Measurements from ENCODE around the gene ASCC3. TPM values are rescaled to one million over a fixed set of nuclear protein-coding genes. Genes with fewer than 3 reads are reported as not detected.
A peak's percentile ranks its signal among the peaks of the same experiment; 100 is the strongest.

The ASCC3 gene
- 10 to 100 TPM; 61.7 to 81.6 TPM for total RNA-seq

DNA sequence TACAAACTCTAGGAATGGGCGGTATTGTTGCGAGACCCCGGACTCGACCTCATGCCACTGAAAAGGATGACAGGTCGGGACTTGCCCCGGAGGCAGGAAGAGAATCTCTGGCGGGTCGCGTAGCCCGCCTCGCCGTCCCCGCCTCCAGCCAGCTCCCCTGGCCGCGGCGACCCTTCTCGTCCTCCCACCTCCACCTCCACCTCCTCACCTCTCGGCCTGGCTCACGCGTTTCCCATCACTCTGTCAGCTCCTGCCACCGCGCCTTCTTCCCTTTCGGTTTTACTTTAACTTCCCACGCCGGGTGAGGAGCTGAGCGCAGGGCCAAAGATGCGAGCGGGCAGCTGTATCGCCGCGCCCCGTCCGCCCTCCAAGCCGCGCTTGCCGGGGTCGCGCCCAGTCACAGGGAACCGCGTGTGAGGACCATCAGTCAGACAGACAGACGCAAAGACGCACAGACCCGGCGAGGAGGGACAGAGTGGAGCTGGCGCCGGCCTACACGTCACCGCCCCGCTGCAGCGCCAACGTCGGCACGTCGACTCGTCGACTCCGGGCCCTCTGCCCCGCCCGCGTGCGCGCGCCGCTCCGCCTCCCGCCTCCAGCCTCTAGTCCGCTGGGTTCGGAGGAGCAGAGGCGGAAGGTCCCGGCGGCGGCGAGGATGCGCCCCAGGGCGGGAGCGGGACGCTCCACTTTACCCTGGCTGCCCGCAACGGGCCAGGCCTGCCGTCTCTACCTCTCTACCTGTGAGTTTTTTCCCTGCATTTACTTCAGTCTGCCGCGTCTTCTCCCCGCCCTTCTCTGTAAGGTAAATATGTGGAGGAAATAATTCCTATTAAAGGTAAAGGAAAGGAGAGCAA is at the start of gene ASCC3:
Gene ASCC3 (minus strand): TSS at position 477 of the 854 bp plus-strand sequence. CDS start 13,332 bp downstream, outside the sequence.
- Mint-ChIP-seq H3K9me3 (no peaks in the 10 kb centered on the region), H3K4me3 (peak within 1 kb of the TSS; percentile 99), H3K27ac (peak within 1 kb of the TSS; percentile 97 to 98), H3K4me1 (ENCODE audit: low read depth in 2 of 2) (peaks cover 21 to 50% of the 10 kb centered on the region in 2 donors), H3K27me3 (no peaks in the 10 kb centered on the region), H3K36me3 (peaks cover 5% of the 10 kb centered on the region)
- DNase-seq (ENCODE audit: low spot score) (peak; percentile 97), ATAC-seq (peak; percentile 98 to 99)

DNA sequence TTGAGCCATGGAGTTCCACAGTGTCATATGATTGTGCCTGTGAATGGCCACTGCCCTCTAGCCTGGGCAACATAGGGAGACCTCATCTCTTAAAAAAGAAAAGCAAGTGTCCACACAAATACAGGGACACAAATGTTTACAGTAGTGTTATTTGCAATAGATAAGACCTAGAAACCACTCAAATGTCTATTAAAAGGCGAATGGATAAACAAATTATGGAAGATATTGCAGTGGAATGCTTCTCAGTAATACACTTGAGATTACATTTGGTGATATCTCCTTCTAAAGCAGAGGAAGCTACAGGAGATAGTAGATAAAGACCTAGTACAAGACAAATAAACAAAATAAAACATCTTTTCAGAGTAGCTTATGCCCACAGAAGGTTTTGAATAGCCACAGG is 44.6 kb upstream of the ASCC3 start:
- H3K27me3 Mint-ChIP-seq: peaks cover 0 to 3% of the 10 kb centered on the region in 2 donors
- no peaks in the 10 kb centered on the region for H3K36me3 Mint-ChIP-seq
- H3K9me3 Mint-ChIP-seq: peaks cover 5% of the 10 kb centered on the region
- no peak overlapping the region for H3K27ac Mint-ChIP-seq
- DNase-seq (ENCODE audit: low spot score): no peak
- H3K4me3 Mint-ChIP-seq: no peak overlapping the region
- no peaks in the 10 kb centered on the region for H3K4me1 Mint-ChIP-seq (ENCODE audit: low read depth in 2 of 2)
- ATAC-seq: no peak

- peaks cover 3% of the 10 kb centered on the region for H3K9me3 Mint-ChIP-seq
- ATAC-seq (no peak), DNase-seq (ENCODE audit: low spot score) (no peak)
- no peaks in the 10 kb centered on the region for H3K4me1 Mint-ChIP-seq (ENCODE audit: low read depth in 2 of 2)
- H3K27ac Mint-ChIP-seq: no peak overlapping the region
- no peaks in the 10 kb centered on the region for H3K36me3 Mint-ChIP-seq
- no peak overlapping the region for H3K4me3 Mint-ChIP-seq
- peaks cover 0 to 3% of the 10 kb centered on the region in 2 donors for H3K27me3 Mint-ChIP-seq
These were observed 43.6 kb upstream of the ASCC3 start for GRCh38 chr6:100924534-100925227.

- H3K27me3 Mint-ChIP-seq: peaks cover 0 to 3% of the 10 kb centered on the region in 2 donors
- DNase-seq (ENCODE audit: low spot score) (no peak), ATAC-seq (no peak)
- no peaks in the 10 kb centered on the region for H3K4me1 Mint-ChIP-seq (ENCODE audit: low read depth in 2 of 2)
- no peak overlapping the region for H3K27ac Mint-ChIP-seq
- H3K9me3 Mint-ChIP-seq: peaks cover 3% of the 10 kb centered on the region
- H3K4me3 Mint-ChIP-seq: no peak overlapping the region
- no peaks in the 10 kb centered on the region for H3K36me3 Mint-ChIP-seq
These were observed 42.5 kb upstream of the ASCC3 start for GRCh38 chr6:100923481-100924165.

- Mint-ChIP-seq H3K4me1 (ENCODE audit: low read depth in 2 of 2) (no peaks in the 10 kb centered on the region), H3K36me3 (no peaks in the 10 kb centered on the region), H3K4me3 (no peak overlapping the region), H3K27me3 (no peaks in the 10 kb centered on the region), H3K27ac (no peak overlapping the region), H3K9me3 (no peaks in the 10 kb centered on the region)
- DNase-seq (ENCODE audit: low spot score) (no peak), ATAC-seq (no peak)
These were observed 39.0 kb upstream of the ASCC3 start for GRCh38 chr6:100920028-100920605.

DNA sequence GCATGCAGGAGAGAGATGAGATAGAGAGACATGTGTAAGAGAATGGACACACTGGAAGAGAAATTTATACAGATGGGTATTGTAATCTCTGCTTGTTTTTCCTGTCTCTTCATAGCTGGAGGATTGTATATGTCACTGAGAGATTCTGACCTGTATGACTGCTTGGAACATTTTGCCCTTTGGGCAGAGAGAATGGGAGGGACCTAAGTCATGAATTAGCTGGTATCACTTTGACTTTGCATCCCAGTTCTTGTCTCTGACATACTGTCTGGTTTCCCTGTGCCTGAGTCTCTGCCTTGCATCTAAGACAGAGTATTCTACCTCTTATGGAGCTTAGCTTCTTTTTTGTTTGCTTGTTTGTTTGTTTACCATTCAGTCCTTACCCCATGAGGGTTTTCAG is 37.0 kb upstream of the ASCC3 start:
- Mint-ChIP-seq H3K4me3 (no peak overlapping the region), H3K27ac (no peak overlapping the region), H3K36me3 (peaks cover 6% of the 10 kb centered on the region), H3K9me3 (no peaks in the 10 kb centered on the region), H3K27me3 (peaks cover 0 to 10% of the 10 kb centered on the region in 2 donors), H3K4me1 (ENCODE audit: low read depth in 2 of 2) (no peaks in the 10 kb centered on the region)
- DNase-seq (ENCODE audit: low spot score) (no peak), ATAC-seq (no peak)

- H3K27ac Mint-ChIP-seq: no peak overlapping the region
- H3K36me3 Mint-ChIP-seq: peaks cover 6% of the 10 kb centered on the region
- peaks cover 0 to 24% of the 10 kb centered on the region in 2 donors for H3K27me3 Mint-ChIP-seq
- H3K9me3 Mint-ChIP-seq: no peaks in the 10 kb centered on the region
- no peaks in the 10 kb centered on the region for H3K4me1 Mint-ChIP-seq (ENCODE audit: low read depth in 2 of 2)
- H3K4me3 Mint-ChIP-seq: no peak overlapping the region
- ATAC-seq (no peak), DNase-seq (ENCODE audit: low spot score) (no peak)
These were observed 34.7 kb upstream of the ASCC3 start for GRCh38 chr6:100915876-100916275.

DNA sequence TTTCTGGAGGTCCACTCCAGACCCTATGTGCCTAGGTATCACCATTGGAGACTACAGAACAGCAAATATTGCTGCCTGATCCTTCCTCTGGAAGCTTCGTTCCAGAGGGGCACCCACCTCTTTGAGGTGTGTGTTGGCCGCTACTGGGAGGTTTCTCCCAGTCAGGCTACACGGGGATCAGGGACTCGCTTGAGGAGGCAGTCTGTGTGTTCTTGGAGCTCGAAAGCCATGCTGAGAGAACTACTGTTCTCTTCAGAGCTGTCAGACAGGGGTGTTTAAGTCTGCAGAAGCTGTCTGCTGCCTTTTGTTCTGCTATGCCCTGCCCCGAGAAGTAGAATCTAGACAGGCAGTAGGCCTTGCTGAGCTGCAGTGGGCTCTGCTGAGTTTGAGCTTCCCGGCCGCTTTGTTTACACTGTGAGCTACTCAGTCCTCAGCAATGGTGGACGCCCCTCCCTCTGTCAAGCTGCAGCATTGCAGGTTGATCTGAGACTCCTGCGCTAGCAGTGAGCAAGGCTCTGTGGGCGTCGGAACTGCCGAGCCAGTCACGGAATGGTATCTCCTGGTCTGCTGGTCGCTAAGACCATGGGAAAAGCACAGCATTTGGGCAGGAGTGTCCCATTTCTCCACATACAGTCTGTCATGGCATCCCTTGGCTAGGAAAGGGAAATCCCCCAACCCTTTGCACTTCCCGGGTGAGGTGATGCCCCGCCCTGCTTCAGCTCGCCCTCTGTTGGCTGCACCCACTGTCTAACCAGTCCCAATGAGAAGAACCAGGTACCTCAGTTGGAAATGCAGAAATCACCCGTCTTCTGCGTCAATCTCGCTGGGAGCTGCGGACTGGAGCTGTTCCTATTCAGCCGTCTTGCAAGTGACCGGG is 32.5 kb upstream of the ASCC3 start:
- Mint-ChIP-seq H3K4me1 (ENCODE audit: low read depth in 2 of 2) (no peaks in the 10 kb centered on the region), H3K27ac (no peak overlapping the region), H3K9me3 (no peaks in the 10 kb centered on the region), H3K4me3 (no peak overlapping the region), H3K27me3 (peaks cover 0 to 25% of the 10 kb centered on the region in 2 donors), H3K36me3 (peaks cover 6% of the 10 kb centered on the region)
- no peak for DNase-seq (ENCODE audit: low spot score)
- ATAC-seq: no peak

- Mint-ChIP-seq H3K9me3 (no peaks in the 10 kb centered on the region), H3K4me1 (ENCODE audit: low read depth in 2 of 2) (no peaks in the 10 kb centered on the region), H3K4me3 (no peak overlapping the region), H3K27me3 (peaks cover 5 to 8% of the 10 kb centered on the region in 2 donors), H3K36me3 (no peaks in the 10 kb centered on the region), H3K27ac (no peak overlapping the region)
- no peak for DNase-seq (ENCODE audit: low spot score)
- ATAC-seq: no peak
These were observed 25.2 kb upstream of the ASCC3 start for GRCh38 chr6:100906325-100906724.

DNA sequence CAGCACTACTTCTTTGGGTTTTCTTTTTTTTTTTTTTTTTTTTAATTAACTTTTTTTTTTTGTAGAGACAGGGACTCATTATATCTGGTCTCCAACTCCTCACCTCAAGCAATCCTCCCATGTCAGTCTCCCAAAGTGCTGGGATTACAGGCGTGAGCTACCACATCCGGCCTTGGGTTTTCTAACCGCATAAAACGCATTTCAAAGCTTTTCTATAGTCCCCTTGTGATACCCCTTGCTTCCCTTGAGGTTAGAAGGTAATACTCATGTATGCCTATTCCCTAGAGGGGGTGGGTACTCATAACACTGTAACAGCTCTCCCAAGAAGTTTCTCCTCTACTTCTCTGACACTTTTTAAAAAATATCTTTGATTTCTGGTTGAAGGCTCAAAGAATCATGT is 23.9 kb upstream of the ASCC3 start:
- H3K4me3 Mint-ChIP-seq: no peak overlapping the region
- no peak for DNase-seq (ENCODE audit: low spot score)
- no peaks in the 10 kb centered on the region for H3K9me3 Mint-ChIP-seq
- H3K4me1 Mint-ChIP-seq (ENCODE audit: low read depth in 2 of 2): no peaks in the 10 kb centered on the region
- H3K27ac Mint-ChIP-seq: no peak overlapping the region
- H3K36me3 Mint-ChIP-seq: no peaks in the 10 kb centered on the region
- ATAC-seq: no peak
- peaks cover 0 to 8% of the 10 kb centered on the region in 2 donors for H3K27me3 Mint-ChIP-seq

DNA sequence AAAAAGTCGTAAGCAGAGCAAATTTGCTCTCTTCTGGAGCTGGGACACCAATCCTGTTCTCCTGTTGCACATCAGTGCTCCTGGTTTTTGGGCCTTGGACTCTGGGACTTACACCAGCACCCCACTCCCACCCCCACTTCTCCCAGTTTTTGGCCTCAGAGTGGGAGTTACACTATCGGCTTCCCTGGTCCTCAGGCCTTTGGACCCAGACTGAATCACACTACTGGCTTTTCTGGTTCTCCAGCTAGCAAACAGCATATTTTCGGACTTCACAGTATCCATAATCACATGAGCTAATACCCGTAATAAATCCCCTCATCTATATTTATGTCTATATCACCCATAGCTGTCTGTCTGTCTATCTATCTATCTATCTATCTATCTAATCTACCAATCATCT is 23.2 kb upstream of the ASCC3 start:
- Mint-ChIP-seq H3K36me3 (no peaks in the 10 kb centered on the region), H3K27me3 (peaks cover 2 to 10% of the 10 kb centered on the region in 2 donors), H3K4me1 (ENCODE audit: low read depth in 2 of 2) (no peaks in the 10 kb centered on the region), H3K9me3 (peaks cover 3% of the 10 kb centered on the region), H3K27ac (no peak overlapping the region), H3K4me3 (no peak overlapping the region)
- no peak for ATAC-seq
- no peak for DNase-seq (ENCODE audit: low spot score)

DNA sequence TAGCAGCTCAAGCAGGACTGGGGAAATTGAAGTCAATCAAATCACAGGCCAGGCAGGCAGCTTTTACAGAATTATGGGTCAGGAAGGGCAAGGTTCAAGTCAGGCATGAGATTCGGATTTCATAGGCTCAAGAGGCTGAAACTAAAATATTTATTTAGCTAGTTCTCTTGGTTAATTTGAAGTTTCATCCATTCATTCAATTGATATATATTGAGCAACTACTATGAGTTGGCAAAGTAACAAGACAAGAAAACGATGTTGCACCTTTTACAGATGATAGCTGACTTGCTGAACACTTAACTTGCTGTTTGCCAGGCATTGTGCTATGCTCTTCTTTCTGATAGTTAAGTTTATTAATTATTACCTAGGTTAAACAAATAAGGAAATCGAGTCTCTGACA is 20.5 kb upstream of the ASCC3 start:
- Mint-ChIP-seq H3K4me3 (no peak overlapping the region), H3K27ac (no peak overlapping the region), H3K36me3 (no peaks in the 10 kb centered on the region), H3K9me3 (peaks cover 3% of the 10 kb centered on the region), H3K27me3 (peaks cover 9 to 10% of the 10 kb centered on the region in 2 donors), H3K4me1 (ENCODE audit: low read depth in 2 of 2) (no peaks in the 10 kb centered on the region)
- no peak for ATAC-seq
- no peak for DNase-seq (ENCODE audit: low spot score)

DNA sequence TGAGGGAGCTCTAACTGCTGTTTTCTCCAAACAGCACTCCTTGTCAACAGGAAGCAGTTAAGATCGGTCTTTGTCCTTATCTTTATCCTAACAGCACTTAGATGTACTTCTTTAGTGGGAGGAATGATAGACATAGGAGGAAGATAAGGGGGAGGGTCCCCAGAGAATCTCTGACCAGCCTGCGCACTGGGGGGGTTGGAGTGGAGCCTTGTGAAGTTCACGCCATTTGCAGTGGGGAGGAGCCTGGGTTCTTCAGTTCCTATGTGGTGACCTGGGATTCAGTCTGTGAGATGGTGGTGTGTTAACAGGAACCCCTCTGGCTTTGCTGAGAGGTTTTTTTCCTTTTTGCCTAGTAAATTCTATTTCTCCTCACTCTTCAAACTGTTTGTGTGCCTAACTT is 18.1 kb upstream of the ASCC3 start:
- Mint-ChIP-seq H3K27me3 (peaks cover 7 to 9% of the 10 kb centered on the region in 2 donors), H3K9me3 (peaks cover 3% of the 10 kb centered on the region), H3K27ac (no peak overlapping the region), H3K36me3 (no peaks in the 10 kb centered on the region), H3K4me3 (no peak overlapping the region), H3K4me1 (ENCODE audit: low read depth in 2 of 2) (no peaks in the 10 kb centered on the region)
- no peak for ATAC-seq
- no peak for DNase-seq (ENCODE audit: low spot score)
